NCI-H2029 treated with DMSO at 0.1 percent for 48 hours (cell line): ENCODE data around the gene ENG.
A peak's percentile ranks its signal among the peaks of the same experiment; 100 is the strongest.
"Not testable (repeated sequence)": the region's sequence is repeated elsewhere in the genome, so short reads cannot be mapped to it uniquely, and the experiment has no call there.

ENCODE experiments used
- DNase-seq: peaks from one replicate; lab custom pipeline; 2025; lab: John Stamatoyannopoulos, UW

ENG gene

GRCh38 chr9:127863191-127863621, 8.7 kb upstream of the ENG start:
- no peak for DNase-seq

- DNase-seq = no peak
These were observed 7.9 kb upstream of the ENG start for GRCh38 chr9:127862075-127863011.

GRCh38 chr9:127860779-127861178, 6.3 kb upstream of the ENG start:
- DNase-seq = no peak

- DNase-seq = no peak
These were observed 5.8 kb upstream of the ENG start for GRCh38 chr9:127860260-127860659.

GRCh38 chr9:127858041-127858512, 3.6 kb upstream of the ENG start:
- DNase-seq = peak; percentile 37

- no peak for DNase-seq
These were observed 2.8 kb upstream of the ENG start for GRCh38 chr9:127857278-127857677.

- no peak for DNase-seq
These were observed 2.3 kb upstream of the ENG start for GRCh38 chr9:127856729-127857116.

- DNase-seq = no peak
These were observed 1.8 kb upstream of the ENG start for GRCh38 chr9:127856094-127856728.

- no peak for DNase-seq
These were observed 1.1 kb upstream of the ENG start for GRCh38 chr9:127855522-127855921.

- no peak for DNase-seq
These were observed 502 bp upstream of the ENG start for GRCh38 chr9:127854960-127855359.

GRCh38 chr9:127853312-127854183, 910 bp downstream of the ENG start:
- DNase-seq = no peak

- no peak for DNase-seq
These were observed 1.6 kb downstream of the ENG start for GRCh38 chr9:127852829-127853228.

- no peak for DNase-seq
These were observed 4.1 kb downstream of the ENG start for GRCh38 chr9:127850286-127850830.

GRCh38 chr9:127848756-127849504, 5.5 kb downstream of the ENG start:
- no peak for DNase-seq

GRCh38 chr9:127847833-127848755, 6.4 kb downstream of the ENG start:
- no peak for DNase-seq

- no peak for DNase-seq
These were observed 7.3 kb downstream of the ENG start for GRCh38 chr9:127847178-127847510.

- no peak for DNase-seq
These were observed 7.8 kb downstream of the ENG start for GRCh38 chr9:127846443-127847177.

GRCh38 chr9:127845619-127846018, 8.8 kb downstream of the ENG start:
- DNase-seq = not testable (repeated sequence)

GRCh38 chr9:127844821-127845359, 9.6 kb downstream of the ENG start:
- DNase-seq = no peak
